Smooth muscle cell of the coronary artery (primary cell): ENCODE data around the gene PIGK. TPM values are rescaled to one million over a fixed set of nuclear protein-coding genes. Genes with fewer than 3 reads are reported as not detected.

Source experiments
- total RNA-seq: library from RNA; depleted of rRNA; stranded (reverse); fragments of >200 nt; gene quantifications from 2 replicates; pipeline ENCODE4 v1.2.3, GENCODE V29; 2014; ENCODE audit warnings: low replicate concordance

PIGK gene
- total RNA-seq = 35.5 and 36.2 TPM in 2 replicates

DNA sequence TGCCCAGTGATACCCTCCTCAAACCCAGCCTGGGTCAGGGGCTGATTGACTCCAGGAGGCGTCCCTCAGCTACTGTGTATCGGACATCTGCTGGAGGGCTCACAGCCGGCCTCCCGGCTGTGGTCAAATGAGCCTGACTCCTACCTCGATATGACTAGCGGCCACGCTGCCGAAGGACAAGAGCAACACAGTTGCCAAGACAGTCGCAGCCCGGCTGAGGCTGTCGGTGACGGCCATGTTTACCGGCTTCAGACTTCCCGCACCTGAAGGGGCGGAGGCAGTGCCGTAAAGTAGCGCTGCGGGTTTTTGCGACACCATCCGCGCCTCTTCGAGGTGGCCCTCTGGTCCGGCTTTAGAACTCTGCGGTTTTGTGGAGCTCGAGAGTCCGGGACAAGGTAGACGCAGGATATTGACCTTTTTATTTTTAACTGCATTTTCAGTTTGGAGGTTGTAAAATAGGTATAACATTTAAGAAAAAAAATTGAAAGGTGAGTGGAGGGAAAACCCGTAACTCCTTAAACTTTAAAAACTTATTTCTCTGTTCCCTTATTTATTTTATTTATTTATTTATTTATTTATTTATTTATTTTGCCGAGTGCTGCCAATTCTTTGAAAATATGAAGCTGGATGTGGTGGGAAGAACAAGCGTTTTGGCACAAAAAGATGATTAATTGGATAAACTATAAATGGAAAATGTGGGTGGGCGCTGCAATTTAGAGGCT lies at the start of gene PIGK:
Gene PIGK (minus strand): TSS at position 265 of the 722 bp plus-strand sequence. CDS start 28 bp downstream, at position 237.

Other genes starting within 250 kb of the PIGK start
- 14.3 and 46.1 TPM in 2 replicates for gene AK5, start 62.6 kb upstream of the PIGK start, total RNA-seq